Loucy (cell line): ENCODE measurements around the gene SECISBP2.
"Not testable (repeated sequence)": the region's sequence is repeated elsewhere in the genome, so short reads cannot be mapped to it uniquely, and the experiment has no call there.

Experiments
- H2AFZ ChIP-seq: fragments of 200-600 bp; sonication (generic); 2 replicates; pipeline ENCODE4 v1.6.0; 2016; ENCODE audit warnings: antibody characterized with exemption, mild to moderate bottlenecking, low read length, moderate library complexity
- H3F3A ChIP-seq: fragments of 200-600 bp; 2 replicates; pipeline ENCODE4 v1.6.0; 2016; ENCODE audit warnings: antibody characterized with exemption, low read depth, mild to moderate bottlenecking
- H3K27me3 ChIP-seq: fragments of 200-600 bp; sonication (generic); 2 replicates; pipeline ENCODE4 v1.6.1; 2014; ENCODE audit warnings: low read length, mild to moderate bottlenecking; ENCODE audit not compliant: insufficient read depth, poor library complexity, severe bottlenecking
- H3K36me3 ChIP-seq: fragments of 200-600 bp; sonication (generic); 2 replicates; pipeline ENCODE4 v1.6.1; 2016; ENCODE audit warnings: low read length; ENCODE audit not compliant: insufficient read depth
- H3K4me1 ChIP-seq: fragments of 200-600 bp; sonication (generic); 2 replicates; pipeline ENCODE4 v1.5.1; 2014; ENCODE audit warnings: low read length, mild to moderate bottlenecking; ENCODE audit not compliant: insufficient read depth, poor library complexity, severe bottlenecking
- H3K4me2 ChIP-seq: fragments of 200-600 bp; sonication (generic); 2 replicates; pipeline ENCODE4 v1.6.0; 2014; ENCODE audit warnings: antibody characterized with exemption, low read length, low read depth, mild to moderate bottlenecking; ENCODE audit not compliant: poor library complexity, severe bottlenecking
- H3K4me3 ChIP-seq: fragments of 200-600 bp; sonication (generic); 2 replicates; pipeline ENCODE4 v1.5.1; 2014; ENCODE audit warnings: low read length, mild to moderate bottlenecking, mixed read lengths; ENCODE audit not compliant: poor library complexity, severe bottlenecking
- H3K79me2 ChIP-seq: fragments of 200-600 bp; sonication (generic); 2 replicates; pipeline ENCODE4 v1.6.1; 2014; ENCODE audit warnings: low read length; ENCODE audit not compliant: insufficient read depth
- H3K9ac ChIP-seq: fragments of 200-600 bp; sonication (generic); 2 replicates; pipeline ENCODE4 v1.6.0; 2014; ENCODE audit warnings: mild to moderate bottlenecking, low read depth, low read length, moderate library complexity; ENCODE audit not compliant: poor library complexity, severe bottlenecking
- H3K9me2 ChIP-seq: fragments of 200-600 bp; sonication (generic); replicated peaks from 2 replicates; pipeline ENCODE4 v1.6.1; 2016; ENCODE audit warnings: low read depth, low read length, mixed read lengths
- H3K9me3 ChIP-seq: fragments of 200-600 bp; sonication (generic); 2 replicates; pipeline ENCODE4 v1.6.1; 2014; ENCODE audit warnings: mild to moderate bottlenecking, antibody characterized with exemption, low read length, low read depth; ENCODE audit not compliant: insufficient read depth
- H4K20me1 ChIP-seq: fragments of 200-600 bp; sonication (generic); 2 replicates; pipeline ENCODE4 v1.6.0; 2014; ENCODE audit warnings: antibody characterized with exemption, low read length, mild to moderate bottlenecking; ENCODE audit not compliant: insufficient read depth, poor library complexity, severe bottlenecking
- EZH2phosphoT487 ChIP-seq: fragments of 200-600 bp; IDR thresholded peaks from 2 replicates; pipeline ENCODE4 v1.6.1; 2018; ENCODE audit warnings: antibody characterized with exemption, mild to moderate bottlenecking, moderate library complexity, borderline replicate concordance
- TF ChIP-seq, protein P1 (sequence below): fragments of 200-600 bp; sonication (generic); conservative IDR thresholded peaks from 2 replicates; pipeline ENCODE4 v1.5.1; 2014; ENCODE audit warnings: mild to moderate bottlenecking, antibody characterized with exemption, low read length

The SECISBP2 gene

DNA sequence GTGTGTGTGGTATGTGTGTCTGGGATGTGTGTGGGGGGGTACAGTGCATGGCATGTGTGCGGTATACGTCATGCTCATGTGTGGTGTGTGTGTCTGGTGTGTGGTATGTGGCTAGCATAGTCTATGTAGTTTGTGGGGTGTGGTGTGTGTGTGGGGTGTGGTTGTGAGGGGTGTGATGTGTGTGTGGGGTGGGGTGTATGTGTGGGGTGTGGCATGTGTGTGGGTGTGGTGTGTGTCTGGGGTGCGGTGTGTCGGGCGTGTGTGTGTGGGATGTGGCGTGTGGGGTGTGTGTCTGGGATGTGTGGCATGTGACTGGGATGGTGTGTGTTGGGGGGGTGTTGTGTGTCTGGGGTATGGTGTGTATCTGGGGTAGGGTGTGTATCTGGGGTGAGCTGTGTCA, 52.3 kb downstream of the SECISBP2 start:
- TF ChIP-seq, protein P1, sequence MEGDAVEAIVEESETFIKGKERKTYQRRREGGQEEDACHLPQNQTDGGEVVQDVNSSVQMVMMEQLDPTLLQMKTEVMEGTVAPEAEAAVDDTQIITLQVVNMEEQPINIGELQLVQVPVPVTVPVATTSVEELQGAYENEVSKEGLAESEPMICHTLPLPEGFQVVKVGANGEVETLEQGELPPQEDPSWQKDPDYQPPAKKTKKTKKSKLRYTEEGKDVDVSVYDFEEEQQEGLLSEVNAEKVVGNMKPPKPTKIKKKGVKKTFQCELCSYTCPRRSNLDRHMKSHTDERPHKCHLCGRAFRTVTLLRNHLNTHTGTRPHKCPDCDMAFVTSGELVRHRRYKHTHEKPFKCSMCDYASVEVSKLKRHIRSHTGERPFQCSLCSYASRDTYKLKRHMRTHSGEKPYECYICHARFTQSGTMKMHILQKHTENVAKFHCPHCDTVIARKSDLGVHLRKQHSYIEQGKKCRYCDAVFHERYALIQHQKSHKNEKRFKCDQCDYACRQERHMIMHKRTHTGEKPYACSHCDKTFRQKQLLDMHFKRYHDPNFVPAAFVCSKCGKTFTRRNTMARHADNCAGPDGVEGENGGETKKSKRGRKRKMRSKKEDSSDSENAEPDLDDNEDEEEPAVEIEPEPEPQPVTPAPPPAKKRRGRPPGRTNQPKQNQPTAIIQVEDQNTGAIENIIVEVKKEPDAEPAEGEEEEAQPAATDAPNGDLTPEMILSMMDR = no peak
- TF ChIP-seq EZH2phosphoT487 = no peak
- H3F3A ChIP-seq = peaks cover 4% of the 10 kb centered on the region; the same call in 1 of the 2 replicates
- no peak overlapping the region for H2AFZ ChIP-seq
- H3K4me3 ChIP-seq = no peak overlapping the region
- H3K4me1 ChIP-seq = peaks cover 31% of the 10 kb centered on the region
- H3K9me2 ChIP-seq = no peaks in the 10 kb centered on the region
- no peak overlapping the region for H3K9ac ChIP-seq
- H3K9me3 ChIP-seq = no peaks in the 10 kb centered on the region
- no peaks in the 10 kb centered on the region for H3K27me3 ChIP-seq
- no peaks in the 10 kb centered on the region for H3K36me3 ChIP-seq
- no peaks in the 10 kb centered on the region for H3K79me2 ChIP-seq
- H4K20me1 ChIP-seq = peaks cover 3% of the 10 kb centered on the region
- no peak overlapping the region for H3K4me2 ChIP-seq

DNA sequence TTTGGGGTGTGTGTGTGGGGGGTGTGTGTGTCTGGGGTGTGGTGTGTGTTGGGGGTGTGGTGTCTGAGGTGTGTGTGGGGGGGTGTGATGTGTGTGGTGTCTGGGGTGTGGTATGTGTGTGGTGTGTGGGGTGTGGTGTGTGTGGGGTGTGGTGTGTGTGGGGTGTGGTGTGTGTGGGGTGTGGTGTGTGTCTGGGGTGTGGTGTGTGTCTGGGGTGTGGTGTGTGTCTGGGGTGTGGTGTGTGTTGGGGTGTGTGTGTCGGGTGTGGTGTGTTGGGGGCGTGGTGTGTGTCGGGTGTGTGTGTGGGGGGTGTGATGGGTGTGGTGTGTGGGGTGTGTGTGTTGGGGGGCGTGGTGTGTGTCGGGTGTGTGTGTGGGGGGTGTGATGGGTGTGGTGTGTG, 53.5 kb downstream of the SECISBP2 start:
- not testable (repeated sequence) for H3K9ac ChIP-seq, H3K36me3 ChIP-seq, H3K79me2 ChIP-seq, H3K9me3 ChIP-seq, H3K4me3 ChIP-seq, H3K4me2 ChIP-seq, H3K9me2 ChIP-seq, H3K27me3 ChIP-seq, H4K20me1 ChIP-seq, H2AFZ ChIP-seq
- H3K4me1 ChIP-seq = peaks cover 42% of the 10 kb centered on the region
- peaks cover 16% of the 10 kb centered on the region; the same call in 1 of the 2 replicates for H3F3A ChIP-seq

DNA sequence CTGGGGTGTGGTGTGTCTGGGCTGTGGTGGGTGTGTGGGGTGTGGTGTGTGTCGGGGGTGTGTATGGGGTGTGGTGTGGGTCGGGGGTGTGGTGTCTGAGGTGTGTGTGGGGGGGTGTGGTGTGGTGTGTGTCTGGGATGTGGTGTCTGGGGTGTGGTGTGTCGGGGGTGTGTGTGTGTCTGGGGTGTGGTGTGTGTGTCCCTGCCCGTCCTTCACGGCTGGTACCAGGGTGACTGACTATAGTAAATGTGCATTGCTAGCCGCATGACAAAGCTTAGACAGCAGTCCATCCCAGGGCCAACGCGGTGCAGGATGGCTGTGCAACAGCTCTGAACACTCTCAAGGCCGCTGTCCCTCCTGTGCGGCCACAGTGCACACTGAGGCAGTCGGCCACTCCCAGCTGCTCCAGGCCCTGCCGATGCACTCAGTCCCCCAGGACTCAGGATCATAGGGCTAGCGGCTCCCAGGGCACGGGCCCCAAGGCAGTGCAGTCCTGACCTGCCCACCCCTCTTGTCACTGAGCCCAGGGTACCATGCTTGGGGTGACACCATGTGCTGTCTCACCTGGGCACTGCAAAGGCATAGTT, 54.0 kb downstream of the SECISBP2 start:
- Histone ChIP-seq H3K27me3 (no peaks in the 10 kb centered on the region), H3K9me2 (no peaks in the 10 kb centered on the region), H3K4me1 (peaks cover 41% of the 10 kb centered on the region), H3K36me3 (peaks cover 11% of the 10 kb centered on the region; the same call in 1 of the 2 replicates), H3K4me2 (no peak overlapping the region), H4K20me1 (peaks cover 10% of the 10 kb centered on the region), H3K9ac (no peak overlapping the region), H2AFZ (no peak overlapping the region), H3K9me3 (no peaks in the 10 kb centered on the region), H3K4me3 (no peak overlapping the region), H3F3A (peaks cover 16% of the 10 kb centered on the region; the same call in 1 of the 2 replicates), H3K79me2 (no peaks in the 10 kb centered on the region)
- TF ChIP-seq, protein P1 = no peak
- no peak for TF ChIP-seq EZH2phosphoT487

DNA sequence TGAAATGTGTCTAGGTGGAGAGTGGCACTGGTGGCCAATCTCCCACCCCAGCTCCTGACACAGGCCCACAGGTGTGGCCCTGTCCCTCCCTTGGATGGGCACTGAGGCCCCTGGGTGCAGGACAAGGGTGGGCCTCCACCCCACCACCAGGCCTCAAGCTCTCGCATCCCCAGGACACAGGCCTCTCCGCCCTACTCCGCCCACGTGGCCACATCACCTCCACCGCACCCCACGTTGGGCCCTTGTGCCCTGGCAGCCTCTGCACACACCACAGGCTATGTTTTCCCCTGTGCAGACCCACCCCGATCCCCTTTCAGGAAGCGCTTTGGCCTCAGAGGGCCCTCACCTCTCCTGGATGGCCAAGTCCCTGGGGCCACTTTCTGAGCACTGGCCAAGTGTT, 54.7 kb downstream of the SECISBP2 start:
- peaks cover 36% of the 10 kb centered on the region for H3K4me1 ChIP-seq
- peaks cover 17% of the 10 kb centered on the region; the same call in 1 of the 2 replicates for H3K36me3 ChIP-seq

More for the DNA sequence above, 54.7 kb downstream of the SECISBP2 start:
- TF ChIP-seq, protein P1 = no peak
- TF ChIP-seq EZH2phosphoT487 = no peak
- no peak overlapping the region for H2AFZ ChIP-seq
- peaks cover 16% of the 10 kb centered on the region for H3F3A ChIP-seq
- no peak overlapping the region for H3K4me2 ChIP-seq
- H3K9ac ChIP-seq = no peak overlapping the region
- H3K9me3 ChIP-seq = no peaks in the 10 kb centered on the region
- no peak overlapping the region for H3K4me3 ChIP-seq
- no peaks in the 10 kb centered on the region for H3K27me3 ChIP-seq
- no peaks in the 10 kb centered on the region for H3K9me2 ChIP-seq
- H4K20me1 ChIP-seq = peaks cover 10% of the 10 kb centered on the region
- H3K79me2 ChIP-seq = no peaks in the 10 kb centered on the region
